ENCODE measurements around the gene DLX2. TPM values are rescaled to one million over a fixed set of nuclear protein-coding genes. Genes with fewer than 3 reads are reported as not detected.

Gene DLX2
- total and polyA plus RNA-seq, 2 of the 13 experiments (the other 11 are each of a cell fraction or from before 2014, with no cell fraction given): 0.07 to 0.15 TPM

- H3K27me3 ChIP-seq (ENCODE audit: control insufficient read depth in 1 of 2, insufficient read depth in 2 of 2, low read length in 2 of 2): peaks cover 18 to 57% of the 10 kb centered on the region in 2 experiments
- no peaks in the 10 kb centered on the region for H3K79me2 ChIP-seq (ENCODE audit: insufficient read depth, low read length)
- CTCF ChIA-PET (ENCODE audit: low intra/inter-chr PET ratio, low total read pairs): no interaction called here
- no peak for FAIRE-seq
- WGBS (ENCODE audit: low lambda C conversion rate): 63% methylated on average over 13 of the region's 13 CpGs
- intact Hi-C loops (cut with micrococcal nuclease; ENCODE audit: unreplicated experiment): loop anchor here (10.0 kb wide), 1 partner anchor 1125 kb away; no protein-coding TSS in a partner anchor
- H3K4me2 ChIP-seq (ENCODE audit: low read depth, low read length): peak overlapping the region; percentile 99
- H3K4me3 ChIP-seq (replicated peaks in 1 of 3; ENCODE audit: insufficient read depth in 1 of 3, low read depth in 2 of 3, low read length in 3 of 3): peak overlapping the region; percentile 47 to 75 (median 49)
- H4K20me1 ChIP-seq (ENCODE audit: insufficient read depth, low read length): no peaks in the 10 kb centered on the region; the same call in 1 of the 2 replicates
- H3K36me3 ChIP-seq (replicated peaks in 1 of 2; ENCODE audit: control insufficient read depth in 1 of 2, insufficient read depth in 2 of 2, low read length in 2 of 2): no peaks in the 10 kb centered on the region
- BruUV-seq (replicated peaks): no TSS peak
- H3K9ac ChIP-seq (ENCODE audit: insufficient read depth, low read depth, low read length): peak overlapping the region; percentile 29; the same call in 1 of the 2 replicates
- ATAC-seq: no peak
- no peak overlapping the region for H2AFZ ChIP-seq (ENCODE audit: low read length)
- no peaks in the 10 kb centered on the region for H3K9me3 ChIP-seq (ENCODE audit: low read length)
- H3K27ac ChIP-seq (ENCODE audit: extremely low read length, insufficient read depth, low read length): no peak overlapping the region
- no peak for DNase-seq (ENCODE audit: low spot score)
- TF ChIP-seq ZNF850 (CRISPR knock-in tag; conservative IDR thresholded peaks at IDR 0.05) (no peak), CBX2 (IDR thresholded peaks at IDR 0.05; ENCODE audit: low read depth, low read length) (peak; percentile 93; the same call in 1 of the 2 replicates), CBX2 (CRISPR knock-in tag; IDR thresholded peaks at IDR 0.05; ENCODE audit: low read depth) (no peak)
- POLR2A ChIA-PET: interaction anchor here (0.6 to 2.0 kb wide), 8 partner anchors 11 to 177 kb away, joined by 3 to 16 read pairs (median 4); partner anchors contain the start of genes DLX1 and HAT1
- in situ Hi-C loops (cut with HindIII; ENCODE audit: extremely low pct_ligation_motif_present, low pct_unique_long_range_greater_than_20kb): loop anchor here (5.0 to 10.0 kb wide), 2 partner anchors 102 to 305 kb away; partner anchors contain the start of gene METAP1D
- peaks cover 82% of the 10 kb centered on the region for H3K4me1 ChIP-seq (ENCODE audit: insufficient read depth, low read length)
Observed at GRCh38 chr2:172099472-172100079, 3.1 kb downstream of the DLX2 start.

- DNase-seq (ENCODE audit: low spot score): peak; percentile 84
- H3K9me3 ChIP-seq (ENCODE audit: low read length): no peaks in the 10 kb centered on the region
- CTCF ChIA-PET (ENCODE audit: low intra/inter-chr PET ratio, low total read pairs): no interaction called here
- peak; percentile 12 for ATAC-seq
- in situ Hi-C loops (cut with HindIII; ENCODE audit: extremely low pct_ligation_motif_present, low pct_unique_long_range_greater_than_20kb) (no loop called here), intact Hi-C loops (cut with micrococcal nuclease; ENCODE audit: unreplicated experiment) (no loop called here)
- H2AFZ ChIP-seq (ENCODE audit: low read length): no peak overlapping the region
- FAIRE-seq: no peak
- no TSS peak for BruUV-seq (replicated peaks)
- H3K4me2 ChIP-seq (ENCODE audit: low read depth, low read length): peak overlapping the region; percentile 99
- WGBS (ENCODE audit: low lambda C conversion rate): 7% methylated on average over 39 of the region's 61 CpGs
- H3K79me2 ChIP-seq (ENCODE audit: insufficient read depth, low read length): no peaks in the 10 kb centered on the region
- POLR2A ChIA-PET: interaction anchor here (0.6 to 2.0 kb wide), 10 partner anchors 10 to 411 kb away, joined by 3 to 16 read pairs (median 4); partner anchors contain the start of genes DLX1 and HAT1
- H4K20me1 ChIP-seq (ENCODE audit: insufficient read depth, low read length): no peaks in the 10 kb centered on the region; the same call in 1 of the 2 replicates
- H3K4me3 ChIP-seq (replicated peaks in 1 of 3; ENCODE audit: insufficient read depth in 1 of 3, low read depth in 2 of 3, low read length in 3 of 3): peak overlapping the region; percentile 47 to 70 (median 49)
- H3K27me3 ChIP-seq (ENCODE audit: control insufficient read depth in 1 of 2, insufficient read depth in 2 of 2, low read length in 2 of 2): peaks cover 20 to 64% of the 10 kb centered on the region in 2 experiments
- H3K4me1 ChIP-seq (ENCODE audit: insufficient read depth, low read length): peaks cover 76% of the 10 kb centered on the region
- H3K36me3 ChIP-seq (replicated peaks in 1 of 2; ENCODE audit: control insufficient read depth in 1 of 2, insufficient read depth in 2 of 2, low read length in 2 of 2): no peaks in the 10 kb centered on the region
- peak overlapping the region; percentile 29 for H3K9ac ChIP-seq (ENCODE audit: insufficient read depth, low read depth, low read length)
- H3K27ac ChIP-seq (ENCODE audit: extremely low read length, insufficient read depth, low read length): no peak overlapping the region
- TF ChIP-seq SNAPC4 (CRISPR knock-in tag; IDR thresholded peaks at IDR 0.05) (no peak), RXRA (CRISPR knock-in tag; IDR thresholded peaks at IDR 0.05) (peak; percentile 75), HOXD1 (CRISPR knock-in tag; IDR thresholded peaks at IDR 0.05) (no peak), ZNF512B (CRISPR knock-in tag; IDR thresholded peaks at IDR 0.05; ENCODE audit: borderline replicate concordance) (peak; percentile 69; the same call in 1 of the 2 replicates)
Observed at GRCh38 chr2:172098650-172099471, 3.8 kb downstream of the DLX2 start.
